NCI-H345 treated with DMSO at 0.1 percent for 48 hours (cell line): ENCODE measurements around the gene UBR3.
"Not testable (repeated sequence)": the region's sequence is repeated elsewhere in the genome, so short reads cannot be mapped to it uniquely, and the experiment has no call there.

Source experiments
- DNase-seq: peaks from one replicate; lab custom pipeline; 2025; ENCODE audit not compliant: unreplicated experiment; lab: John Stamatoyannopoulos, UW

Gene UBR3

GRCh38 chr2:169865492-169865891 is 38.2 kb downstream of the UBR3 start:
- DNase-seq, result no peak

- not testable (repeated sequence) for DNase-seq
These were observed 39.0 kb downstream of the UBR3 start for GRCh38 chr2:169866230-169866629.

GRCh38 chr2:169867579-169867978 is 40.3 kb downstream of the UBR3 start:
- DNase-seq, result no peak

GRCh38 chr2:169868951-169869350 is 41.7 kb downstream of the UBR3 start:
- no peak for DNase-seq

GRCh38 chr2:169871369-169871768 is 44.1 kb downstream of the UBR3 start:
- DNase-seq, result not testable (repeated sequence)

GRCh38 chr2:169871994-169872393 is 44.7 kb downstream of the UBR3 start:
- no peak for DNase-seq

- peak; percentile 10 for DNase-seq
These were observed 50.1 kb downstream of the UBR3 start for GRCh38 chr2:169877398-169877797.

- no peak for DNase-seq
These were observed 59.9 kb downstream of the UBR3 start for GRCh38 chr2:169887120-169887519.

GRCh38 chr2:169891593-169892298 is 64.5 kb downstream of the UBR3 start:
- peak; percentile 12 for DNase-seq

- DNase-seq, result no peak
These were observed 65.7 kb downstream of the UBR3 start for GRCh38 chr2:169892951-169893350.

- DNase-seq, result no peak
These were observed 68.2 kb downstream of the UBR3 start for GRCh38 chr2:169895294-169895985.

GRCh38 chr2:169897834-169898233 is 70.6 kb downstream of the UBR3 start:
- no peak for DNase-seq

- not testable (repeated sequence) for DNase-seq
These were observed 72.8 kb downstream of the UBR3 start for GRCh38 chr2:169900103-169900502.

- DNase-seq, result no peak
These were observed 73.4 kb downstream of the UBR3 start for GRCh38 chr2:169900686-169901085.

- DNase-seq, result no peak
These were observed 79.5 kb downstream of the UBR3 start for GRCh38 chr2:169906731-169907130.

- DNase-seq, result no peak
These were observed 82.1 kb downstream of the UBR3 start for GRCh38 chr2:169909376-169909775.

GRCh38 chr2:169910109-169910799 is 83.0 kb downstream of the UBR3 start:
- DNase-seq, result no peak

GRCh38 chr2:169911119-169911518 is 83.9 kb downstream of the UBR3 start:
- DNase-seq, result no peak

GRCh38 chr2:169916623-169917022 is 89.4 kb downstream of the UBR3 start:
- no peak for DNase-seq

- no peak for DNase-seq
These were observed 96.7 kb downstream of the UBR3 start for GRCh38 chr2:169923977-169924376.

- DNase-seq, result no peak
These were observed 98.7 kb downstream of the UBR3 start for GRCh38 chr2:169925968-169926367.

- DNase-seq, result peak; percentile 44
These were observed 101.2 kb downstream of the UBR3 start for GRCh38 chr2:169928463-169928864.
